GM19395 (cell line): ENCODE results near the gene ULBP2.
"Not testable (repeated sequence)": the region's sequence is repeated elsewhere in the genome, so short reads cannot be mapped to it uniquely, and the experiment has no call there.

Experiments used
- ATAC-seq: cut with Tn5 transposase; IDR thresholded peaks from one replicate; pipeline ENCODE4 v1.9.1; 2021; ENCODE audit warnings: mild to moderate bottlenecking, moderate library complexity; ENCODE audit not compliant: unreplicated experiment

The ULBP2 gene

GRCh38 chr6:149908480-149908879, 33.3 kb upstream of the ULBP2 start:
- not testable (repeated sequence) for ATAC-seq

DNA sequence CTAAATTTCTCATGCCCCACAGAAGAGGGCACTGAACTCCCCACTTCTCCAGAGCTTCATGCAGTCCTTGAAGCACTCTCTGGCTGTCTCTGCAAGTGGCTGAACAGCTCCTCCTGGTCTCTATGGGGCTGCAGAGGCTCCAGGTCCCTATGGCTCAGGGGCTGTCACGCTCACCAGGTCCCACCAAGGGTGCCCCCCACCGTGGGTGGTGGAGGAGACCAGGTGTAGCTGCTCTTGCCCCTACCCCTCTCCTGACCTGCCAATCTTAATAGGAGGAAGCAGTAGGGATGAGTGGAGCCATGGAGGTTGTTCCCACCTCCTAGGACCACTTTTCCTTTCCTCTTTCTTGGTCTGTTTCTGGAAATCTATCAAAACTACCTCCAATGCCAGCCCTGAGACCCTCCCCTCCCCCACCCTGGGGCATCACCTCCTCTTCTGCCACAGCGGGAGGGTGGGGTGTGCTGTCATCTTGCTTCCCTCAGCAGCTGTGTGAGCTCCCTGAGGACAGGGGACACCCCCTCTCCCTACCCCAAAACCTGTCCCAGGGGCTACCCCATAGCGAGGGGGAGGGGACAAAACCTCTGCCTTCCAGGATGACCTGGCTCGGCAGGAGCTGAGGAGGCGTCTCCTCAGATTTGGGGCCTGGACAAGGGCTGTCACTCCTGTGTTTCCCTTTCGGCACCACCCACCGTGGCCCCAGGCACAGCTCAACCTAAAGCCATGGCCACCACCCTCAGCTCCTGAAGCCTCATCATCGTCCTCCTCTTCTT, 31.9 kb upstream of the ULBP2 start:
- no peak for ATAC-seq

DNA sequence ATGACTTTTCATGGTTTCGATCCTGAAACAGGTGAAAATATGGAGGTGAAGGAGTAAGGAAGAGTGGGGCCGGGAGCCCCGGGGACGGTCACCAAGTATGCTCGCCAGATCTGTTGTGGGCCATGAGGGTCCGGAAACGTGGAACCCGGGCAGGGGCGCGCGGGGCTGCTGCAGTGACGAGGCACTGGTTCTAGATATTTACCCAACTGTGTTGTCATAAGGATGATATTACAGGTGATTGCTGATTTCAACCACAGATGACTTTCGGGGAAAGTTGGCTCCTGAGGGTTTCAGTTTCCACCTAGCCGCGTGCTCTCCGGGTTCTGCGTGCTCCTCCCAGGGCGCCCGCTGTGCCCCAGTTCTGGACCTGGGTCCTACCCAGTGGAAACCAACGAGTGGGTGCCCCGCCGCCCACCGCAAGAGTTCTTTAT, 31.1 kb upstream of the ULBP2 start:
- no peak for ATAC-seq

GRCh38 chr6:149912680-149913079, 29.1 kb upstream of the ULBP2 start:
- not testable (repeated sequence) for ATAC-seq

DNA sequence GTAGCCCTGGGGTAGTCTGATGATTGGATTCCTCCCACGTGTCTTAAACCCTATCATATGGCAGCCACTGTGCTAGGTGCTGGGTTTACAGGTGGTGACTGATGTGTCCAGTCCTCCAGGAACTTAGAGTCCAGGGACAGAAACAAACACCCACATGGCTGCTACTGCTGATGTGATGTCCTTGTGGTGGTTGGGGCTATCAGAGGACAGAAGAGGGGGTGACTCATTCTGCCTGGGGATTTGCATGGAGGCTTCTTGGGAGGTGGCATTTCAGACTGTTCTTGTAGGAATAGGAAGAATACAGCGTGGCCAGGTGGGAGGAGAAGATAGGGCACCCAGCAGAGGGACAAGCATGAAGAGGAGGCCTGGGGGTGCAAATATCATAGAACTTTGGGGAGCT, 28.7 kb upstream of the ULBP2 start:
- ATAC-seq = no peak

- ATAC-seq = no peak
Observed at GRCh38 chr6:149913540-149914240, 28.1 kb upstream of the ULBP2 start.

DNA sequence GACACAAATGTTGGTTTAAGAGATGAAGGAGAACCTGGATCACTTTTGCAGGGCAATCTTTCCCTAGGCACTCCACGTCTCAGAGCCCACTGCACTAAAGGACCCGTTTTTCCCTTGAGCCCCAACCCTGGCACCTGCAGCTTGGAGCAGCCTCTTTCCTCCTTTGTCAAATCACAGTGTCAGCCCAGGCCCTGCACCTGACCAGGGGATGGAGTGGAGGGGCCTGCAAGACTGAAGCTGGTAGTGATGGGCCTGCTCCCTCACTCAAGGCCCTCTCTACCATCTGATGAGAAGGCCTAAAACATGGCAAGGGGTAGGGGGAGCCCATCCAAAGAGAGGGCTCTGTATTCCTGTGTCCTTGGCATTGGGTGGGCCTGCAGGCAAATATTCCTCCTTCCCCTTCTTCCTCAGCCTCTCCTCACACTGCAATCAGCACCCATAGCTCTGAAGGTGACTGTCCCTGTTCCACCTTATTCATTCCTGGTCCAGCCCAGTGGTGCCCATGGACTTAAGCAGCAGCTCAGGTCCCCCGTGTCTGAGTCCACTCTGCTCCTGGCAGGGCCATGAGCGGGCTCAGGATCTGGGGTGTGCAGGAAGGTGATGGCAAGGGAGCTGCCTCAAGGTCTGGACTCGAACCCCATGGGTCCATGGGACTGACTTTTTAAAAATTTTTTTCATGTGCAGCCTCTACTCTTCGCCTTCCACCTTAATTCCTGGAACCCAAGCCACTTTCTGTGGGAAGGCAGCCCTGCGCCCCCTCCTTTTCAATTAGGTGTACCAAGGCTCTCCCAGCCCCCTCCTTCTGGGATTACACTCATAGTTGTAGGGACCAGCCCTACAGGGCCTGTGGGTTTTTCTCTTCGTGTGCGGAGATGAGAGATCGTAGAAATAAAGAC, 25.6 kb upstream of the ULBP2 start:
- ATAC-seq = no peak

- ATAC-seq = no peak
Observed at GRCh38 chr6:149917679-149918078, 24.1 kb upstream of the ULBP2 start.

GRCh38 chr6:149918151-149918905, 23.5 kb upstream of the ULBP2 start:
- no peak for ATAC-seq

- ATAC-seq = not testable (repeated sequence)
Observed at GRCh38 chr6:149919126-149919833, 22.5 kb upstream of the ULBP2 start.

GRCh38 chr6:149919834-149920225, 22.0 kb upstream of the ULBP2 start:
- no peak for ATAC-seq

- ATAC-seq = no peak
Observed at GRCh38 chr6:149921361-149921760, 20.5 kb upstream of the ULBP2 start.

- not testable (repeated sequence) for ATAC-seq
Observed at GRCh38 chr6:149922091-149922490, 19.7 kb upstream of the ULBP2 start.

- no peak for ATAC-seq
Observed at GRCh38 chr6:149922642-149923326, 19.0 kb upstream of the ULBP2 start, which contains the start of gene RAET1G. TSS of gene RAET1G (minus strand) at chr6:149923121. CDS start at chr6:149923010, 111 bp downstream.

DNA sequence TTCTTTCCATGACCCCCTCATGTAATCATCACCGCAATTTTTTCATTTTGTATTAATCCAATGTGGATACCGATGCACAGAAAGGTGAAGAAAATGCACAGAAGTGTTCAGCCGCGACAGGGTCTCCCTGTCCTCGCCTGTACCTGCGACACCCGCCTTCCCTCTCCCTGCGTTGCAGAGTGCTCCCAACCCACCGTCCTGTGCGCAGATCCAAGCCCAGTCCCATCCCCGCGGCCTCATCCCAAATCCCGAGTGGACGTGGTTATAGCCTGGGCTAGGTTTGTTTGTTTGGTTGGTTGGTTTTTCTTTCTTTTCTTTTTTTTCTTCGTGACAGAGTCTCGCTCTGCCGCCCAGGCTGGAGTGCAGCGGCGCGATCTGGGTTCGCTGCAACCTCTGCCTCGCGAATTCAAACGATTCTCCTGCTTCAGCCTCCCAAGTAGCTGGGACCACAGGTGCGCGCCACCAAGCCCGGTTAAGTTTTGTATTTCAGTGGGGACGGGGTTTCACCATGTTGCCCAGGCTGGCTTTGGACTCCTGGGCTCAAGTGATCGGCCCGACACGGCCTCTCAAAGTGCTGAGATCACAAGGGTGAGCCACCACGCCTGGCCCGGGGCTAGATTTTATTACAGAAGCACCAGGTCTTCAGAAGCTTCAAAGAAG, 18.4 kb upstream of the ULBP2 start:
- ATAC-seq = no peak

- ATAC-seq = no peak
Observed at GRCh38 chr6:149924206-149924932, 17.4 kb upstream of the ULBP2 start.

- no peak for ATAC-seq
Observed at GRCh38 chr6:149924933-149925252, 16.9 kb upstream of the ULBP2 start.

GRCh38 chr6:149925253-149925973, 16.4 kb upstream of the ULBP2 start:
- ATAC-seq = no peak
